Esophagus squamous epithelium (tissue), 5 donors: ENCODE measurements around the gene DUOXA1. TPM values are rescaled to one million over a fixed set of nuclear protein-coding genes. Genes with fewer than 3 reads are reported as not detected.

Experiments used
- DNase-seq: peaks from one replicate; lab custom pipeline; 2025; lab: John Stamatoyannopoulos, UW
- H3K27ac ChIP-seq, 4 donors: fragments of 200-600 bp; sonication (generic); one replicate each; pipeline ENCODE4 v1.5.1; 2016 to 2019; ENCODE audit warnings: mild to moderate bottlenecking in 1 of 4
- H3K27me3 ChIP-seq, 4 donors: fragments of 200-600 bp; sonication (generic); 1 replicate in 3 of 4; 2 replicates in 1 of 4; pipeline versions ENCODE4 v1.5.1 to v1.6.0; 2017 to 2021; ENCODE audit warnings: antibody characterized with exemption in 1 of 4
- H3K36me3 ChIP-seq, 3 donors: fragments of 200-600 bp; sonication (generic); one replicate each; pipeline ENCODE4 v1.5.1; 2016 to 2019
- H3K4me1 ChIP-seq, 3 donors: fragments of 200-600 bp; sonication (generic); one replicate each; pipeline ENCODE4 v1.5.1; 2017 to 2019
- H3K4me3 ChIP-seq, 4 donors: fragments of 200-600 bp; sonication (generic); 1 replicate in 3 of 4; 2 replicates in 1 of 4; pipeline ENCODE4 v1.5.1; 2016 to 2019; ENCODE audit warnings: mild to moderate bottlenecking in 2 of 4, moderate library complexity in 1 of 4
- H3K9me3 ChIP-seq, 3 donors: fragments of 200-600 bp; sonication (generic); one replicate each; pipeline ENCODE4 v1.5.1; 2016 to 2019
- POLR2A ChIP-seq, 4 donors: fragments of 450-650 bp; IDR thresholded peaks; one replicate each; pipeline ENCODE4 v1.6.1; 2017; ENCODE audit warnings: antibody characterized with exemption in 4 of 4, mild to moderate bottlenecking in 4 of 4, moderate library complexity in 3 of 4
- WGBS, 2 donors: methylation state at CpG; one replicate each; pipeline ENCODE4 v1.1.5; 2018; 5-methylcytosine and 5-hydroxymethylcytosine counted together
- intact Hi-C: fragments of 100-400 bp; cut with DNase I; formaldehyde crosslinking; loops from one replicate; pipeline ENCODE4 v1.15.0; 2022
- total RNA-seq, 4 donors: library from RNA; depleted of rRNA; stranded (reverse); fragments of >200 nt; gene quantifications; one replicate each; pipeline ENCODE4 v1.1.0, GENCODE V29; 2016
- TF ChIP-seq, protein P1 (sequence below), 6 experiments: fragments of 450-650 bp in 4 of 6; fragments of 200-600 bp in 2 of 6; sonication (generic) in 2 of 6; IDR thresholded peaks; one replicate each; pipeline ENCODE4 v1.5.1; 2016 to 2019; ENCODE audit warnings: antibody characterized with exemption in 6 of 6, mild to moderate bottlenecking in 4 of 6, moderate library complexity in 4 of 6
- donor health status: DM: yes; HTN: yes; CAD: no.

DUOXA1 gene
- total RNA-seq, 4 donors from 2014 or later, result 64.0 to 202 (median 134) TPM

DNA sequence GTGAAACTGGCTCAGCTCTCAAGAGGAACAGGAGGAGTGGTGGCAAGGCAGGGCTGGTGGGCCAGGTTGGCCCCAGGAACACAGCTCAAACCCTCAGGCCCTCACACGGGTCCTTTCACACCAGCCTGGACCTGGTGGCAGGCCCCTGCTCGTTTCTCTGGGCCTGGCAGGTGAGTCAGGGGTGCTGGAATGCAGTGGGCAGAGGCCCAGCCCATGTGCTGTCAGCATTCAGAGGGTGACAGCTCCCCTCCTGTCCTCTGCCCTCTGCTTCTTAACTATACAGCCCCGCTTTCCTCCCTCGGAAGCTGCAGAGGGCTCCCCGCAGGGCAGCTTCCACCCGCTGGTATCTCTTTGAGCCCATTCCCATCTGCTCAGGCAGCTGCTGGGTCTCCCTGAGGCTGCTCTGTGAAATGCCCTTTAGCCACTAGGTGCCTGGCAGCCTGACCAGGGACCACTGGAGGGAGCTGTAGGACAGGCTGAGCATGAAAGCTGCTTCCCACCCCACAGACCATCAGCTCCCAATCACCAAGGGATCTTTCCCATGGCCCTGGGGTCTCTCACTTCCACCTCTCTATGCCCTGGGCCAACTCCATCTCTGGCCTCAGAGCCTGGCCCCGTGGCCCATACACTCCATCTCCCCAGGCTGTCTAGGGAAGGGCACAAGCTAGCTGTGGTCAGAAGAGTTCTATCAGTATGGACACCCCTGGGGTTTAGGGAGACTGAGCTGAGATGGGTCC is 33.3 kb upstream of the DUOXA1 start:
- WGBS, 2 donors, result 0 to 3% methylated on average over 3 of the region's 7 CpGs
- Histone ChIP-seq H3K36me3 (peaks cover 0 to 33% (median 0%) of the 10 kb centered on the region in 3 donors), H3K27ac (peak overlapping the region; percentile 87 to 99 (median 92)), H3K27me3 (no peaks in the 10 kb centered on the region), H3K4me1 (peaks cover 31 to 100% (median 34%) of the 10 kb centered on the region in 3 donors), H3K4me3 (no peak overlapping the region), H3K9me3 (no peaks in the 10 kb centered on the region)
- intact Hi-C loops, result no loop called here
- DNase-seq, result no peak
- TF ChIP-seq, protein P1, sequence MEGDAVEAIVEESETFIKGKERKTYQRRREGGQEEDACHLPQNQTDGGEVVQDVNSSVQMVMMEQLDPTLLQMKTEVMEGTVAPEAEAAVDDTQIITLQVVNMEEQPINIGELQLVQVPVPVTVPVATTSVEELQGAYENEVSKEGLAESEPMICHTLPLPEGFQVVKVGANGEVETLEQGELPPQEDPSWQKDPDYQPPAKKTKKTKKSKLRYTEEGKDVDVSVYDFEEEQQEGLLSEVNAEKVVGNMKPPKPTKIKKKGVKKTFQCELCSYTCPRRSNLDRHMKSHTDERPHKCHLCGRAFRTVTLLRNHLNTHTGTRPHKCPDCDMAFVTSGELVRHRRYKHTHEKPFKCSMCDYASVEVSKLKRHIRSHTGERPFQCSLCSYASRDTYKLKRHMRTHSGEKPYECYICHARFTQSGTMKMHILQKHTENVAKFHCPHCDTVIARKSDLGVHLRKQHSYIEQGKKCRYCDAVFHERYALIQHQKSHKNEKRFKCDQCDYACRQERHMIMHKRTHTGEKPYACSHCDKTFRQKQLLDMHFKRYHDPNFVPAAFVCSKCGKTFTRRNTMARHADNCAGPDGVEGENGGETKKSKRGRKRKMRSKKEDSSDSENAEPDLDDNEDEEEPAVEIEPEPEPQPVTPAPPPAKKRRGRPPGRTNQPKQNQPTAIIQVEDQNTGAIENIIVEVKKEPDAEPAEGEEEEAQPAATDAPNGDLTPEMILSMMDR (IDR thresholded peaks at IDR 0.05), result peak; percentile 49 to 88 (median 80)
- TF ChIP-seq POLR2A (IDR thresholded peaks at IDR 0.05), result no peak

DNA sequence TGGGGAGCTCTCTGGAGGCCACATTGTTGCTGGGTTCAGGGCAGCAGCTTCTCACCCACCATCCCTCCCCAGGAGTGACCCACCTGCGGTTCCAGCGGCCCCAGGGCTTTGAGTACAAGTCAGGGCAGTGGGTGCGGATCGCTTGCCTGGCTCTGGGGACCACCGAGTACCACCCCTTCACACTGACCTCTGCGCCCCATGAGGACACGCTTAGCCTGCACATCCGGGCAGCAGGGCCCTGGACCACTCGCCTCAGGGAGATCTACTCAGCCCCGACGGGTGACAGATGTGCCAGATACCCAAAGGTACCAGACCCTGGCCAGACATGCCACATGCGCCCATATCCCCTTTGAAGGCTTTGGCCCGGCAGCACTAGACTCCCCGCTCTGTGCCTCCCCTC is 32.0 kb upstream of the DUOXA1 start:
- DNase-seq, result no peak
- Histone ChIP-seq H3K36me3 (peaks cover 0 to 34% (median 0%) of the 10 kb centered on the region in 3 donors), H3K27me3 (no peaks in the 10 kb centered on the region), H3K4me1 (peaks cover 28 to 100% (median 41%) of the 10 kb centered on the region in 3 donors), H3K9me3 (no peaks in the 10 kb centered on the region), H3K27ac (peak overlapping the region; percentile 87 to 99 (median 92)), H3K4me3 (no peak overlapping the region)
- 83 to 93% methylated on average over 7 to 10 of the region's 14 CpGs for WGBS, 2 donors
- intact Hi-C loops, result no loop called here
- no peak for TF ChIP-seq POLR2A (IDR thresholded peaks at IDR 0.05)
- TF ChIP-seq, protein P1 (IDR thresholded peaks at IDR 0.05), result no peak

DNA sequence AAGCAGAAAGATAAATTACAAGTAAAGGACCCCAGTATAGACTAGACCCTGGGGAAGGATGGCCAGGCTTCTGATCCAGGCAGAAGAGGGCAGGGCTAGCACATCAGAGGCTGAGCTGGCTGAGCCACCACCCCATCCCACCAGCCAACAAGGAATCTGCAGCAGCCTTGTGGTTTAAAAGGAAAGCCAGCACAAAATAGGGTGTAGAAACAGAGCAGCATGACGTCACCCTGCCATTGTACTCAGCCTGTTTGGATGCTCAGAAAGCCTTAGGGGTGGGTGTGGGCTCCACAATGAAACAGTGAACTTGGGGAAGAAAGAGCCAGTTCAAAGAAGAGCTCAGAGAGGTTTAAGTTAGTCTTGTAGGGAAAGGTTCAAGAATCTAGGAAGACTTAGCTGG is 28.3 kb upstream of the DUOXA1 start:
- H3K4me1 ChIP-seq, result peaks cover 19 to 93% (median 26%) of the 10 kb centered on the region in 3 donors
- 12 to 50% methylated on average over 1 of the region's 1 CpG for WGBS, 2 donors
- no peaks in the 10 kb centered on the region for H3K27me3 ChIP-seq
- TF ChIP-seq, protein P1 (IDR thresholded peaks at IDR 0.05), result no peak
- TF ChIP-seq POLR2A (IDR thresholded peaks at IDR 0.05), result no peak
- no peaks in the 10 kb centered on the region for H3K9me3 ChIP-seq
- H3K4me3 ChIP-seq, result no peak overlapping the region
- DNase-seq, result no peak
- peak overlapping the region; percentile 35 to 99 (median 84) for H3K27ac ChIP-seq
- peaks cover 0 to 41% (median 0%) of the 10 kb centered on the region in 3 donors for H3K36me3 ChIP-seq
- intact Hi-C loops, result no loop called here

GRCh38 chr15:45156744-45157455 is 27.2 kb upstream of the DUOXA1 start:
- 26 to 51% methylated on average over 6 to 7 of the region's 7 CpGs for WGBS, 2 donors
- no peaks in the 10 kb centered on the region for H3K27me3 ChIP-seq
- intact Hi-C loops, result no loop called here

More at GRCh38 chr15:45156744-45157455, 27.2 kb upstream of the DUOXA1 start:
- Histone ChIP-seq H3K4me1 (peaks cover 10 to 82% (median 15%) of the 10 kb centered on the region in 3 donors), H3K4me3 (no peak overlapping the region), H3K36me3 (peaks cover 0 to 52% (median 6%) of the 10 kb centered on the region in 3 donors), H3K27ac (peak overlapping the region; percentile 75 to 99 (median 84)), H3K9me3 (no peaks in the 10 kb centered on the region)
- DNase-seq, result no peak
- TF ChIP-seq, protein P1 (IDR thresholded peaks at IDR 0.05), result no peak
- TF ChIP-seq POLR2A (IDR thresholded peaks at IDR 0.05), result no peak
